ENCODE results near the gene ZNF577. TPM values are rescaled to one million over a fixed set of nuclear protein-coding genes. Genes with fewer than 3 reads are reported as not detected.

The ZNF577 gene
- total RNA-seq, 1 experiment from 2014 or later: 0.99 TPM

DNA sequence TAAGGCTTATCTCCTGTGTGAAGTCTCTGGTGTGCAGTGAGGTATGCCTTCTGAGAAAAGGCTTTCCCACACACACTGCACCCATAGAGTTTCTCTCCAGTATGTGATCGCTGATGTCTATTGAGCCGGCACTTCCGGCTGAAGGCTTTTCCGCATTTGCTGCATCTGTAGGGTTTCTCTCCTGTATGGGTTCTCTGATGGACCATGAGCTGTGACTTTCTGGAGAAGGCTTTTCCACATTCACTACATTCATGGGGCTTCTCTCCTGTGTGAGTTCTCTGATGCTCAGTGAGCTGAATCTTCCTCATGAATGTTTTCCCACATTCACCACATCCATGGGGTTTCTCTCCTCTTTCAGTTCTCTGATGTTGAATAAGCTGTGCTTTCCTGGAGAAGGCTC is 14.7 kb downstream of the ZNF577 start:
- DNase-seq (ENCODE audit: low spot score): no peak

DNA sequence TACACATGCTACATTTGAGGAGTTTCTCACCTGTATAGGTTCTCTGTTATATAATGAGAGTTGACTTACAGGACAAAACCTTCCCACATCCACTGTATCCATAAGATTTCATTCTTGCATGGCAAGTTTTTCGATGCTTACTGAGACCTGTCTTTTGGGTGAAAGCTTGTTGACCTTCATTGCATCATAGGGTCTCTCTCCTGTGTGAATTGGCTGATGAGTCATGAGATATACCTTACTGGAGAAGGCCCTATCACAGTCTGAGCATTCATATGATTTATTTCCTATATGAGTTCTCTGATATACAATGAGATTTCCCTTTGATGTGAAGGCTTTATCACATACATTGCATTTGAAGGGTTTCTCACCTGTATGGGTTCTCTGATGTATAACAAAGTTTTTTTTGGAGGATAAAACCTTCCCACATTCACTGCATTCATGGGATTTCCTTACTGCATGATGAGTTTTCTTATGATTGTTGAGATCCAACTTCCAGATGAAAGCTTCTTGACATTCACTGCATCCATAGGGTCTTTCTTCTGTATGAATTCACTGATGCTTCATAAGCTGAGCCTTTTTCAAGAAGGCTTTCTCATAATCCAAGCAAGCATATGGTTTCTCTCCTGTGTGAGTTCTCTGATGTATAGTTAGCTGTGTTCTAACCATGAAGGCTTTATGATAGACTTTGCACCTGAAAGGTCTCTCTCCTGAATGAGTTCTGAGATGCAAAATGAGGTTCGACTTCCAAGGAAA is 25.7 kb downstream of the ZNF577 start:
- DNase-seq (ENCODE audit: low spot score): no peak

DNA sequence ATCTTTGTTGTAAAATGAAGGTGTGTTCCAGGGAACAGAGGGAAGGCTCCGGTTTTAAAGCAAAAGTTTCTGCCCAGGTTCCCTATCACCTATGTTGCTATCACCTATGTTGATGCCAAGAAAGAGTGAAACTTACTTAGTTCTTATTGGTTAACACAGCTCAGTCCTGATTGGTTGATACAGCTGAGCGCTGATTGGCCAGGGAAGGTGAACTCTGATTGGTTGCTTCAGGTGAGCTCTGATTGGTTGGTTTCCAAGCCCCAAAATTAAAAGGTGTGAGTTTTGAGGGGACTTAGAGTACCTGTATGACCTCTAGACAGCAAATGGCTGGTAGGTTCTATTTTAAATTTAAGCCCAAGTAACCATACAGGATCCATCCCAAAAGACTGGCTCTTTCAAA is 50.6 kb downstream of the ZNF577 start:
- DNase-seq (ENCODE audit: low spot score): no peak

DNA sequence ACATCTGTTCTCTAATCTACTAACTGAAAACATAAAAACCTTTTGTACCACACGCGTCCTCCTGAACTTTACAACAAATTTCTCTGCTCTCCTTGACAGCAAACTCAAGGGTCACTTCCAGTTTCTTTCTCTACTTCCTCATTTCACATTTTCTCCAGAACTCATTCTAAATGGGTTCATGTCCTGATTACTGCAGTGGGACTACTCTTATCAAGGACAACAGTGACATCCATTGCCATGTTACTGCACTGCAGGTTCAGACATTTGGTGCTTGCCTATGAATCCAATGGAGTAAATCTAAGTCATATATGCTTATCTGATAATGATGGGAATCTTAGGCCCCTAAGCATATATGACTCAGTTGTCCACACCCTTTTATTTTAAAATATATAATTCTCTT is 57.5 kb downstream of the ZNF577 start:
- peak; percentile 26 for DNase-seq (ENCODE audit: low spot score)

DNA sequence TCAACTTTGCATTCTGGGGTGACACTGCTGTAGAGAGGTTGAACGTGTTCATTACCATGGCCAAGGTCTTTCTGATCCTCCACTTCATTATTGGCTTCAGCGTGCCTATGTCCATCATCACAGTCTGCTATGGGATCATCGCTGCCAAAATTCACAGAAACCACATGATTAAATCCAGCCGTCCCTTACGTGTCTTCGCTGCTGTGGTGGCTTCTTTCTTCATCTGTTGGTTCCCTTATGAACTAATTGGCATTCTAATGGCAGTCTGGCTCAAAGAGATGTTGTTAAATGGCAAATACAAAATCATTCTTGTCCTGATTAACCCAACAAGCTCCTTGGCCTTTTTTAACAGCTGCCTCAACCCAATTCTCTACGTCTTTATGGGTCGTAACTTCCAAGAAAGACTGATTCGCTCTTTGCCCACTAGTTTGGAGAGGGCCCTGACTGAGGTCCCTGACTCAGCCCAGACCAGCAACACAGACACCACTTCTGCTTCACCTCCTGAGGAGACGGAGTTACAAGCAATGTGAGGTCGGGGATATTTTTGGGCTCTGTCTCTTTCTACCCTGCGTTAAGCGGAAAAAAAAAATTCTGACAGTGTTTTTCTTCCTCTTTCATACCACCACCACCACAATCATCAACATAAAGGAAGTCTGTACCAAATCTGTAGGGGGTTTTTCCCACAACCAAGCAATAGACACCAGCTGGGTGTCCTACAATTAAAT is 63.3 kb downstream of the ZNF577 start:
- DNase-seq (ENCODE audit: low spot score): no peak

DNA sequence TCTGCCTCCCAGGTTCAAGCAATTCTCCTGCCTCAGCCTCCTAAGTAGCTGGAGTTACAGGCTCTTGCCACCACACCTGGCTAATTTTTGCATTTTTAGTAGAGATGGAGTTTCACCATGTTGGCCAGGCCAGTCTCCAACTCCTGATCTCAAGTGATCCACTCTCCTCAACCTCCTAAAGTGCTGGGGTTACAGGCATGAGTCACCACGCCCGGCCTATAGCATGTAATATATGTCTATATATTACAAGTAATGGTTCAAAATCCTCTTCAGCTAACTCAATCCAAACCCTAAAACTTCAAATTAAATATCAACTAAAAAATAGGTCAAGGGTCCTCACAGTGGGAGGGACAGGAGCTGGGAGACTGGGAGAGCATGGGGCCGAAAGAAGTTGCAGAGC is 64.8 kb downstream of the ZNF577 start:
- no peak for DNase-seq (ENCODE audit: low spot score)

DNA sequence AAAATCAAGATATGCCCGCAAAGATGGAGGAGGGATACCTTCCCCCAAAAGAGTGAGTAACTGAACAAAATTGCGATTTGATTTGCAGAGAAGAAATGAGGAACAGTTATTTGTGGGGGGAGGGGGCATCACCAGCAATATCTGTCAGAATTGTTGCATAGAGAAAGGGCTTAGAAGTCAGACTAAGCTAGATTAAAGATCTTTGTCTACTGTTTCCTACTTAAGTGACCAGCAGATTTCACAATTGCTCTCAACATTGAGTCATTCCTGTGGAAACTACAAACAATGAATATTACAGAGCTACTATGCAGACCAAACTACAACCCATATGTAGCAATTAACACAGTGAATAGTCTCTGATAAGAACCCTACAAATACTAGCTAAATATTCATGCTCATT is 65.4 kb downstream of the ZNF577 start:
- no peak for DNase-seq (ENCODE audit: low spot score)

DNA sequence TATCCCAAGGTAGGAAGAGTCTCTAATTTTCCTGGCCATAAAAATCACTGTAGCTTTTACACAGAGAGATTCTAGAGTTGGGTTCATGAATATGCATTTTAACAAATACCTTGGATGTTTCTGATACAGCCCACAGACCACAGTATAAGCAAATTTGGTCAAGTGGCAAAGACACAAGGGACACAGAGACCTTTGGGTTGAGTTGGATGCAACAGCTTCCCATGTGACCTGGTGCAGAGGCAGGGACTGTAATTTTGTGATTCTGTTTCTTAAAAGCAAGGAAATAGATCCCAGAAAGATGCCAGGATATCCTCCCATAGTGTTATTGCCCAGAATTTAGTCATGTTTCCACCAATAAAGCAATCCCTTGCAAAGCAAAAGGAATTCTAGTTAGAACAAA is 65.8 kb downstream of the ZNF577 start:
- no peak for DNase-seq (ENCODE audit: low spot score)

DNA sequence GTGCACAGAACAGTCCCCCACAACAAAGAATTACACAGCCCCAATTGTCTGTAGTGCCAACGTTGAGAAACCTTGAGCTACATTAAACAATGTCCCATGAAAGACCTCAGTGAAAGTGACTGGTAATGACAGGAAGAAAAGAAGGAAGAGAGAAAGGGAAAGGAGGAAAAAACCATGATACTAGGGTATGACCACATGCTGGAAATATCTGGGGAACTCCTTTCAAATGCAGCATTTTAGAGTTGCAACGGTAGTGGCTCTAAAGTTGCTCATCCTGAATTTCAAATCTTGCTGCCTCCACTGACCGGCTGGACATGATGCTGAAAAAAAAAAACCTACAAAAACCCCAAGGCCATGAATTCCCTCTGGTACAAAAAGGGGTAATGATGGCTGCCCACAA is 66.3 kb downstream of the ZNF577 start:
- DNase-seq (ENCODE audit: low spot score): no peak

Other genes with a start within 250 kb of the ZNF577 start
- not detected in 2 replicates for gene SIGLEC14, start 241.1 kb downstream of the ZNF577 start, total RNA-seq (2014; rRNA removed; shearing (Covaris generic))
- 13.6 and 17.8 TPM in 2 replicates for gene SPACA6, start 194.6 kb downstream of the ZNF577 start, total RNA-seq (2014; rRNA removed; shearing (Covaris generic))
- gene HAS1, start 164.0 kb downstream of the ZNF577 start, total RNA-seq (2014; rRNA removed; shearing (Covaris generic)): 0.05 TPM in 1 of 2 replicates, not detected in the other
- not detected in 2 replicates for gene FPR1, start 136.1 kb downstream of the ZNF577 start, total RNA-seq (2014; rRNA removed; shearing (Covaris generic))
- not detected in 2 replicates for gene FPR2, start 126.8 kb downstream of the ZNF577 start, total RNA-seq (2014; rRNA removed; shearing (Covaris generic))
- gene FPR3, start 92.8 kb downstream of the ZNF577 start, total RNA-seq (2014; rRNA removed; shearing (Covaris generic)): not detected in 2 replicates
- 0.64 and 1.8 TPM in 2 replicates for gene ZNF649, start 17.1 kb upstream of the ZNF577 start, total RNA-seq (2014; rRNA removed; shearing (Covaris generic))
- 1.3 and 2.8 TPM in 2 replicates for gene ZNF613, start 39.5 kb upstream of the ZNF577 start, total RNA-seq (2014; rRNA removed; shearing (Covaris generic))
- gene ZNF350, start 98.9 kb upstream of the ZNF577 start, total RNA-seq (2014; rRNA removed; shearing (Covaris generic)): 1.3 and 1.9 TPM in 2 replicates
- gene ZNF615, start 120.3 kb upstream of the ZNF577 start, total RNA-seq (2014; rRNA removed; shearing (Covaris generic)): 0.41 and 1.4 TPM in 2 replicates
- 6.0 and 7.4 TPM in 2 replicates for gene ZNF614, start 140.4 kb upstream of the ZNF577 start, total RNA-seq (2014; rRNA removed; shearing (Covaris generic))
- gene ZNF432, start 160.9 kb upstream of the ZNF577 start, total RNA-seq (2014; rRNA removed; shearing (Covaris generic)): 4.9 and 5.3 TPM in 2 replicates
- 6.7 and 8.7 TPM in 2 replicates for gene ZNF841, start 207.8 kb upstream of the ZNF577 start, total RNA-seq (2014; rRNA removed; shearing (Covaris generic))